OCI-LY3 (cell line): ENCODE data around the gene OXTR.

Experiments
- CTCF ChIP-seq: fragments of 200-600, 300-600 bp; sonication (generic); IDR thresholded peaks from 2 replicates; pipeline ENCODE4 v1.5.1; 2014; ENCODE audit warnings: antibody characterized with exemption, low read length, low read depth
- EZH2phosphoT487 ChIP-seq: fragments of 200-600 bp; shearing (Covaris generic); IDR thresholded peaks from 2 replicates; pipeline ENCODE4 v1.6.1; 2018; ENCODE audit warnings: antibody characterized with exemption, mixed run types, low read depth

- TF ChIP-seq CTCF (no peak), EZH2phosphoT487 (no peak)
Observed at GRCh38 chr3:8723612-8724011, 45.8 kb downstream of the OXTR start.
